Ishikawa (cell line): ENCODE data around the gene GABPB2.

Experiments
- MAX ChIP-seq: IDR thresholded peaks from 2 replicates; pipeline ENCODE4 v1.6.1; 2012
- RAD21 ChIP-seq: IDR thresholded peaks from 2 replicates; pipeline ENCODE4 v1.6.1; 2012; ENCODE audit warnings: low read depth
- REST ChIP-seq: IDR thresholded peaks from 2 replicates; pipeline ENCODE4 v1.6.1; 2012; ENCODE audit warnings: low read depth, mild to moderate bottlenecking
- TAF1 ChIP-seq: IDR thresholded peaks from 2 replicates; pipeline ENCODE4 v1.6.1; 2012; ENCODE audit warnings: low read depth, mild to moderate bottlenecking
- TCF12 ChIP-seq: IDR thresholded peaks from 2 replicates; pipeline ENCODE4 v1.6.1; 2012; ENCODE audit warnings: low read depth
- TEAD4 ChIP-seq: IDR thresholded peaks from 2 replicates; pipeline ENCODE4 v1.6.1; 2012
- ZBTB7A ChIP-seq: IDR thresholded peaks from 2 replicates; pipeline ENCODE4 v1.6.1; 2012; ENCODE audit warnings: low read depth

DNA sequence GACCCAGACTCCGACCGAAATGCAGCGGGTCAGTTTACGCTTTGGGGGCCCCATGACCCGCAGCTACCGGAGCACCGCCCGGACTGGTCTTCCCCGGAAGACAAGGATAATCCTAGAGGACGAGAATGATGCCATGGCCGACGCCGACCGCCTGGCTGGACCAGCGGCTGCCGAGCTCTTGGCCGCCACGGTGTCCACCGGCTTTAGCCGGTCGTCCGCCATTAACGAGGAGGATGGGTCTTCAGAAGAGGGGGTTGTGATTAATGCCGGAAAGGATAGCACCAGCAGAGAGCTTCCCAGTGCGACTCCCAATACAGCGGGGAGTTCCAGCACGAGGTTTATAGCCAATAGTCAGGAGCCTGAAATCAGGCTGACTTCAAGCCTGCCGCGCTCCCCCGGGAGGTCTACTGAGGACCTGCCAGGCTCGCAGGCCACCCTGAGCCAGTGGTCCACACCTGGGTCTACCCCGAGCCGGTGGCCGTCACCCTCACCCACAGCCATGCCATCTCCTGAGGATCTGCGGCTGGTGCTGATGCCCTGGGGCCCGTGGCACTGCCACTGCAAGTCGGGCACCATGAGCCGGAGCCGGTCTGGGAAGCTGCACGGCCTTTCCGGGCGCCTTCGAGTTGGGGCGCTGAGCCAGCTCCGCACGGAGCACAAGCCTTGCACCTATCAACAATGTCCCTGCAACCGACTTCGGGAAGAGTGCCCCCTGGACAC lies 22.5 kb upstream of the GABPB2 start:
- peak; percentile 30; the same call in 1 of the 2 replicates for TF ChIP-seq ZBTB7A
- no peak for TF ChIP-seq TEAD4
- TF ChIP-seq RAD21 = peak; percentile 38; the same call in 1 of the 2 replicates
- peak; percentile 75 for TF ChIP-seq MAX
- no peak; the same call in 1 of the 2 replicates for TF ChIP-seq TAF1
- TF ChIP-seq REST = no peak
- TF ChIP-seq TCF12 = no peak
